IPS-18c (cell line): Measurements from ENCODE around the gene MAP3K13.

Experiments
- H3K4me3 ChIP-seq: 2 replicates; pipeline ENCODE4 v1.7.0; 2013; ENCODE audit warnings: low read depth, mild to moderate bottlenecking, low read length, moderate library complexity; ENCODE audit not compliant: insufficient read depth
- H3K9me3 ChIP-seq: one replicate; pipeline ENCODE4 v1.6.1; 2013; ENCODE audit warnings: mild to moderate bottlenecking, low read length, moderate library complexity; ENCODE audit not compliant: control insufficient read depth, insufficient read depth

MAP3K13 gene

GRCh38 chr3:185335799-185336198, 27.1 kb upstream of the MAP3K13 start:
- no peak overlapping the region for H3K4me3 ChIP-seq
- H3K9me3 ChIP-seq: no peaks in the 10 kb centered on the region

- Histone ChIP-seq H3K9me3 (no peaks in the 10 kb centered on the region), H3K4me3 (no peak overlapping the region)
Observed at GRCh38 chr3:185337231-185337816, 25.6 kb upstream of the MAP3K13 start.

DNA sequence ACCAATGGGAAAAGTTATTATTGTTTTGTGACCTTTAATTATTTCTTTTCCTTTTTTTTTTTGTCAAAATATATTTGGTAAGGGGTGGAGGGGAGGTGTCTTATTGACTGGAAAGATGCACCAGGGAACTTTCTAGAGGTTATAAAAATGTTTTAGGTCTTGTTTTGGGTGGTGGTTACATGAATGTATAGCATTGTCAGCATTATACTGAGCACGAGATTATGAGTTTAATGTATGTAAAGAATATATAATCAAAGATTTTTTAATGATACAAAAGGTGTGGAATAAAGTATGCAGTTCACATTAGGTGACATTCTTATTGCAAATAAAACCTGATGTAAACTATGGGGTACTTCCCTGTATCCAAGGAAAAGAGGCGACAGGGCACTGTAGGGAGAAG, 23.0 kb upstream of the MAP3K13 start:
- H3K4me3 ChIP-seq: no peak overlapping the region
- H3K9me3 ChIP-seq: no peaks in the 10 kb centered on the region

GRCh38 chr3:185340751-185341150, 22.2 kb upstream of the MAP3K13 start:
- Histone ChIP-seq H3K9me3 (no peaks in the 10 kb centered on the region), H3K4me3 (no peak overlapping the region)

DNA sequence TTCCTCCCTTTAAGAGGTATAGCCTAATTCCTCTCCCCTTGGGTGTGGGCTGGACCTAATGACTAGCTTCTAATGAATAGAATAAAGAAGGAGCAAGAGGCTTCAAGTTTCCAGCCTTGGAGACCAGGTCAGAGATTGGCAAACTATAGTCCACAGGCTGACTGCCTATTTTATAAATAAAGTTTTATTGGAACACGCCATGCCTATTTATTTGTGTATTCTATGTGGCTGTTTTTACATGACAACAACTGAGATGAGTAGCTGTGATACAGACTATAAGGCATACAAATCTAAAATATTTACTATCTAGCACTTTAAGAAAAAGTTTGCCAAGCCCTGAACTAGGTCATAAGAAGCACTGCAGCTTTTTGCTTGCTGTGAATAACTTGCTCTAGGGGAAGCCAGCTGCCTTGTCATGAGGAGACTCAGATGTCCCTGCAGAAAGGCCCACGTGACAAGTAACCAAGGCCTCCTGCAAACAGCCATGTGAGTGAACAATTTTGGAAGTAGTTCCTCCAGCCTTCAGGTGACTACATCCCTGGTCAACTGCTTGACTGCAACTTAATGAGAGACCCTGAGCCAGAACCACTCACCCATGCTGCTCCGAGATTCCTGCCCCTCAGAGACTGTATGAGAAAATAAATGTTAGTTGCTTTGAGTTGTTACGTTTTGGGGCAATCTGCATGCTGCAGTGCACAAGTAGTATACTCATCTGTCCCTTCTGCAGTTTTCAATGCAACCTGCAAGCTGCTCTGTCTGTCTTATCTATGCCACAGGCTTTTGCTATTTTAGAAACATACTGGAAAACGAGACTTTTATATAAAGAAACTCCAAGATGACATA, 21.1 kb upstream of the MAP3K13 start:
- H3K4me3 ChIP-seq: no peak overlapping the region
- no peaks in the 10 kb centered on the region for H3K9me3 ChIP-seq

DNA sequence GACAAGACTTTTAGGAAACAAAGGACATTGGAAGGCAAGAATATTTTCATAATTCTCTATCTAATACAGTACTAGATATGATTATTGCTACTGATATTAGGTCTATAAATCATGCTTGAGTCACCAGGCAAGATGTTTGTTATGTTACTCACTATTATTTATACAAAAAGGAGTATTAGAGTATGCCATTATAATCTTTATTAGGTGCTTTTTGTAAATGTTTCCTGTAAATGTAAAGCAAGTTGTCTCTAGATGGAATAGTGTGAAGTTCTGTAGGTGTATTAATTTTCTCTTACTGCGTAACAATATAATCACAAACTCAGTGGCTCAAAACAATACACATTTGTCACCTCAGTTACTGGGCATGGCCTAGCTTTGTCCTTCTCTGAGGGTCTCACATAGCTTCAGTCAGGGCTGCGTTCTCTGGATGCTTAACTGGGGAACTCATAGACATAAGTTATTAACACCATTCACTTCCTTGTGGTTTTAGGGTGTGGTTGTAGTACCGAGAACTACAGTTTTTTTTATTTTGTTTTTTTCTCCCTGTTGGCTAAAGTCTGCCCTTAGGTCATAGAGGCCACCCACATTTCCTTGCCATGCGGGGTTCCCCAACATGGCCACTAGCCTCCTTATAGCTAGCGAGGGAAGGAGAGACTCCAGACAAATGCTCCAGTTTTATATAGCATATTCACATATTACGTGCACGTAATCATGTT, 20.3 kb upstream of the MAP3K13 start:
- no peaks in the 10 kb centered on the region for H3K9me3 ChIP-seq

DNA sequence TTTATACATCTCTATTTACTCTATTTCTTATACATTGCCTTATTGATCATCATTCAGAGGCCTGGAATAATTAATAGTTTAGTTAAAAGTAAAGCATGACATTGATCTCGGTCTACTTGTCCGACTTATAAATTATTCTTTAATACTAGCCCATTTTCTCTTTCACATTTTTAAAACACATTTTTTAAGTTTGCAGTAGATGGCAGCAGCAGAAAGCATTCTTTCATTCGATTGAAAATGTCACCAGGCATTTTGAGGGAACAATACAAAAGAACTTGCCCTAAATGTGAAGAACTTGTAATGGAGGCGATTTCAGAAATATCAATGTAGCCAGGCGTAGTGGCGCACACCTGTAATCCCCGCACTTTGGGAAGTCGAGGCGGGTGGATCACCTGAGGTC, 15.5 kb upstream of the MAP3K13 start:
- Histone ChIP-seq H3K4me3 (no peak overlapping the region), H3K9me3 (no peaks in the 10 kb centered on the region)

More for the DNA sequence above, 20.3 kb upstream of the MAP3K13 start:
- no peak overlapping the region for H3K4me3 ChIP-seq

- no peaks in the 10 kb centered on the region for H3K9me3 ChIP-seq
- H3K4me3 ChIP-seq: no peak overlapping the region
Observed at GRCh38 chr3:185350841-185351240, 12.1 kb upstream of the MAP3K13 start.

GRCh38 chr3:185351396-185351795, 11.5 kb upstream of the MAP3K13 start:
- Histone ChIP-seq H3K9me3 (no peaks in the 10 kb centered on the region), H3K4me3 (no peak overlapping the region)

- H3K4me3 ChIP-seq: no peak overlapping the region
- no peaks in the 10 kb centered on the region for H3K9me3 ChIP-seq
Observed at GRCh38 chr3:185353225-185353624, 9.7 kb upstream of the MAP3K13 start.

- H3K9me3 ChIP-seq: no peaks in the 10 kb centered on the region
- no peak overlapping the region for H3K4me3 ChIP-seq
Observed at GRCh38 chr3:185353823-185354614, 8.9 kb upstream of the MAP3K13 start.

GRCh38 chr3:185356499-185356898, 6.4 kb upstream of the MAP3K13 start:
- H3K9me3 ChIP-seq: no peaks in the 10 kb centered on the region
- no peak overlapping the region for H3K4me3 ChIP-seq

DNA sequence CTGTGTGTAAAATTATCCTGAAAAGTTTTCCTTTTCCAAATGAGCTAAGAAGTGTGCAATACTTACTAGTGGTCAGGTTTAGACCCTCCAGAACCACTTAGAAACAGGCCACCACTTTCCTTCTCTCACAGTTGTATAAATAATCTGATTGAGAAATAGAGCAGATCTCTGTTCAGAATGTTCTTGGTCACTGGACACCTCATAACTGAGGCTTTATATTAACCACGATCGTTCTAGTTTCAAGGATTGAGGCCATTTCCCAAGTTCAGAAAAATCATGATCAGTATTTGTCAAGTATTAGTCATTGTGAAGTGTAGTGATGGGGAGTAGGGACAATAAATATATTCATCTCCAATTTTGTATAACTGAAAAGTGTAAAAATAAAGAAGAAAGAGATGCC, 1.0 kb upstream of the MAP3K13 start:
- Histone ChIP-seq H3K4me3 (no peak overlapping the region), H3K9me3 (no peaks in the 10 kb centered on the region)

DNA sequence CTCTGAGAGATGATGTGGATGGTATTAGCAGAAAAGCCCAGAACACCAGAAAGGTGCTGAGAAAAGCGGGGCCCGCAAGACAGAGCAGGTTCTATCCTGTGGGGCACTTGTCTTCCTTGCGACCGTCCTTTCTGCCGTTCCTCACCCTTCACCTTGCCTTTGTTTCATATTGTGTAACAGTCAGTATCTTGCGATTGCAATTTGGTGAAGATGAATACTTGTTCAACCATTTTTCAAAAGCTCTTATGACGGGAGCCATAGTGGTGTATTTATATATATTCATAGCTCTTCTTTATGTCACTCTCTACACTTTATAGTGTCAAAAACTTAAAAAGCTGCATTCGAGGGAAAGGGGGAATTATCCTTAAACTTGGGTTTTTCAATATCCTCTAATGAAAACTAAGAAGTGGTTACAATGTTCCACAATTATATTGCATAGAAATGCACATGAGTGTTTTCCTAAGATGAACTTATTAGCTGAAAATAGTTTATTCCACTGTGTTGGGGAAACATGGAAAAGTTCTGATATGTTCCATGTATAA, 797 bp downstream of the MAP3K13 start:
- H3K4me3 ChIP-seq: peak overlapping the region; percentile 51
- no peaks in the 10 kb centered on the region for H3K9me3 ChIP-seq

DNA sequence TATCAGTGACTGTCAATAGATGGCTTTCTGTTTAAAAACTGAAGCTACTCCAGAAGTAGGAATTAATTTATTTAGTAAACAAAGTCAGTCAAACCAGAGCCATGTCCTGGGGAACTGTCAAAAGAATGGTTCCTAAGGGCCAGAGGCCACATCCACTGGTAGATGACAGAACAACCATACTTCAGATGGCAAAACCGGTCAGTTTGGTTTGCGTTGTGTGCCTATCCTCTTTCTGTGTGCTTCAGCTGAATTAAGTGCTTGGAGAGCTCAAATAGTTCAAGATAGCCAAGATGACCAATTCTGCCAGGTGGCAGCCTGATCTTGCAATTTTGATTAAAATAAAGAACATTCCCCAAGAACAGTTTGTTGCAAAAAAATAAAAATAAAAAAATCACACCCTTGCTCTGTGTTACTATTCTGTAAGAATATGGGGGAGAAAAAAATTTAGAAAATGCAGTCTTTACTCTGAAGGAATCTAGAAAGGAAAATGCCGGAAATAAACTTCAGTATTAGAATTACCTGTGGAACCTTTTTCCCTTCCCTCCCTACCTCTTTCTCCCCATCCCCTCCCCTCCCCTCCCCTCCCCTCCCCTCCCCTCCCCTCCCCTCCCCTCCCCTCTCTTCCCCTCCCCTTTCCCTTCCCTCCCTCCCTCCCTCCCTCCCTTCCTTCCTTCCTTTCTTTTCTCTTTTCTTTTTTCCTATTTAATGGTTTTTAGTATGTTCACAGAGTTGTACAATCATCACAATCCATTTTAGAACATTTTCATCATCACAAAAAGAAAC, 2.5 kb downstream of the MAP3K13 start:
- no peak overlapping the region for H3K4me3 ChIP-seq

GRCh38 chr3:185366074-185366335, 3.1 kb downstream of the MAP3K13 start:
- Histone ChIP-seq H3K9me3 (no peaks in the 10 kb centered on the region), H3K4me3 (no peak overlapping the region)

More for the DNA sequence above, 2.5 kb downstream of the MAP3K13 start:
- no peaks in the 10 kb centered on the region for H3K9me3 ChIP-seq

- H3K4me3 ChIP-seq: no peak overlapping the region
Observed at GRCh38 chr3:185366913-185367312, 4.0 kb downstream of the MAP3K13 start.

More at GRCh38 chr3:185366913-185367312, 4.0 kb downstream of the MAP3K13 start:
- no peaks in the 10 kb centered on the region for H3K9me3 ChIP-seq
